ENCODE results near the gene HNRNPH2.

The HNRNPH2 gene

GRCh38 chrX:101395789-101396188 lies 12.2 kb upstream of the HNRNPH2 start:
- DNase-seq (ENCODE audit: low read depth), result peak; percentile 28
- no peak for TF ChIP-seq CTCF (conservative IDR thresholded peaks at IDR 0.05; ENCODE audit: low read length)
- H3K4me3 ChIP-seq (ENCODE audit: low read length), result no peak overlapping the region

GRCh38 chrX:101397779-101398178 lies 10.2 kb upstream of the HNRNPH2 start:
- TF ChIP-seq CTCF (conservative IDR thresholded peaks at IDR 0.05; ENCODE audit: low read length), result no peak
- no peak overlapping the region for H3K4me3 ChIP-seq (ENCODE audit: low read length)
- no peak for DNase-seq (ENCODE audit: low read depth)

GRCh38 chrX:101398694-101399093 lies 9.3 kb upstream of the HNRNPH2 start:
- no peak for DNase-seq (ENCODE audit: low read depth)
- H3K4me3 ChIP-seq (ENCODE audit: low read length), result no peak overlapping the region
- TF ChIP-seq CTCF (conservative IDR thresholded peaks at IDR 0.05; ENCODE audit: low read length), result no peak

GRCh38 chrX:101399825-101400224 lies 8.2 kb upstream of the HNRNPH2 start:
- no peak for TF ChIP-seq CTCF (conservative IDR thresholded peaks at IDR 0.05; ENCODE audit: low read length)
- DNase-seq (ENCODE audit: low read depth), result no peak
- no peak overlapping the region for H3K4me3 ChIP-seq (ENCODE audit: low read length)

GRCh38 chrX:101407167-101407747 lies 765 bp upstream of the HNRNPH2 start:
- no peak for DNase-seq (ENCODE audit: low read depth)
- H3K4me3 ChIP-seq (ENCODE audit: low read length), result peak overlapping the region; percentile 82
- no peak for TF ChIP-seq CTCF (conservative IDR thresholded peaks at IDR 0.05; ENCODE audit: low read length)

GRCh38 chrX:101408532-101408841 lies 465 bp downstream of the HNRNPH2 start:
- no peak for DNase-seq (ENCODE audit: low read depth)
- no peak for TF ChIP-seq CTCF (conservative IDR thresholded peaks at IDR 0.05; ENCODE audit: low read length)
- peak overlapping the region; percentile 73 for H3K4me3 ChIP-seq (ENCODE audit: low read length)

GRCh38 chrX:101409043-101409442 lies 1.0 kb downstream of the HNRNPH2 start:
- TF ChIP-seq CTCF (conservative IDR thresholded peaks at IDR 0.05; ENCODE audit: low read length), result no peak
- H3K4me3 ChIP-seq (ENCODE audit: low read length), result peak overlapping the region; percentile 73
- no peak for DNase-seq (ENCODE audit: low read depth)
